IPS-18c (cell line): ENCODE data around the gene CST7.
A peak's percentile ranks its signal among the peaks of the same experiment; 100 is the strongest.

Source experiments
- H3K4me3 ChIP-seq: 2 replicates; pipeline ENCODE4 v1.7.0; 2013; ENCODE audit warnings: low read depth, mild to moderate bottlenecking, low read length, moderate library complexity; ENCODE audit not compliant: insufficient read depth
- H3K9me3 ChIP-seq: one replicate; pipeline ENCODE4 v1.6.1; 2013; ENCODE audit warnings: mild to moderate bottlenecking, low read length, moderate library complexity; ENCODE audit not compliant: control insufficient read depth, insufficient read depth

The CST7 gene

DNA sequence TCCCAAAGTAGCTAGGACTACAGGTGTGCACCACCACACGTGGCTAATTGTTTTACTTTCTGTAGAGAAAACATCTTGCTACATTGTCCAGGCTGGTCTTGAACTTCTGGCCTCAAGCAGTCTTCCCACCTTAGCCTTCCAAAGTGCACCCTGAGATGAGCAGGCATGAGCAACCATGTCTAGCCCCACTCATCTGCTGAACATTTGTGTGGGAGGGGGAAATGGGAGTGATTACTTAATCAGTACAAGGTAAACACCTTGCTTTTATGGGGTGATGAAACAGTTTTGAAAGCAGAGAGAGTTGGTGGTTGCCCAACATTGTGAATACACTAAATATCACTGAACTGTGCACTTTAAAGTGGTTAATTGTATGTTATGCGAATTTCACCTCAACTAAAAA, 38.2 kb downstream of the CST7 start:
- Histone ChIP-seq H3K4me3 (no peak overlapping the region), H3K9me3 (no peaks in the 10 kb centered on the region)

DNA sequence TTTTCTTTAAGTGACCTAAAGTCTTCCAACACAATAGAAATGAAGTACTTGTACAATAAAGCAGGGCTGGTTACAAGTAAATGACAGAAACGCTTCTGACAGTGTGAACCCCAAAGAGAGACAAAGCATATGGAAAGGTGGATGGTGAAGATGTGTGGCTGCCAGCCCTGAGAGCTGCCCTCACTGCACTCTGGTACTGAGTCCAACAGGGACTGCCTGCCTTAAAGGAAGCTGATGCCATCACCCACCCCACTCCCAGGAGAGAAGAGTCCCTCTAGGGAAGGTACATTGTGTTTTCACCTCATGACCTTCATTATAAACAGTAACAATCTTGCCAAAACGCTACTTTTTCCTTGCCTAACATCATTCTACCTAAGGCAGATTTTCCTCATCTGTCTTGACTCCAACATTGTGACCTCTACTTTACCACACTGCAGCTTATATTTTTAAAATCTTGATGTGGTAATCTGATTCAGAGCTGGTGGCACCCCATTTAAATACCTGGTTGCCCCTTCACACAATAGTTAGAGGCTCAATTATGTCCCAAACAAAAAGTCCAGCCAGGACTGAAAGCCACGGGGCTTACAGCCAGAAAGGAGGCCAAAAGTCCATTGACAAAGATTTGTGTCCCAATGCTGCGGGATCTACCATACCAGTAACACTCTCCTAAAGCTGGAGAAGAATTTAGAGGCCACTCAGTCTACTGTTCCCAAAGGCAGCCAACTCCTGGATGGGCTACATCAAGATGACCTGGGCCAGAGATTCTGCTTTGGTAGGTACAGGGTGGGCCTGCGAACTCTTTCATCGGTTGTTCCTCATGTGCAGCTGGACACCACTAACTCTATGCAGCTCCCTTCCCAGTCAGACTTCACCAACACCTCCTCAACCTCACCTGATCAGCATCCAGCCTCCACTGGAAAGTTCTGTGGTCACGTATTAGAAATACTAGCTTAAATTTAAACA, 39.1 kb downstream of the CST7 start:
- Histone ChIP-seq H3K9me3 (no peaks in the 10 kb centered on the region), H3K4me3 (no peak overlapping the region)

GRCh38 chr20:24989162-24989561, 40.1 kb downstream of the CST7 start:
- H3K4me3 ChIP-seq: no peak overlapping the region
- no peaks in the 10 kb centered on the region for H3K9me3 ChIP-seq

DNA sequence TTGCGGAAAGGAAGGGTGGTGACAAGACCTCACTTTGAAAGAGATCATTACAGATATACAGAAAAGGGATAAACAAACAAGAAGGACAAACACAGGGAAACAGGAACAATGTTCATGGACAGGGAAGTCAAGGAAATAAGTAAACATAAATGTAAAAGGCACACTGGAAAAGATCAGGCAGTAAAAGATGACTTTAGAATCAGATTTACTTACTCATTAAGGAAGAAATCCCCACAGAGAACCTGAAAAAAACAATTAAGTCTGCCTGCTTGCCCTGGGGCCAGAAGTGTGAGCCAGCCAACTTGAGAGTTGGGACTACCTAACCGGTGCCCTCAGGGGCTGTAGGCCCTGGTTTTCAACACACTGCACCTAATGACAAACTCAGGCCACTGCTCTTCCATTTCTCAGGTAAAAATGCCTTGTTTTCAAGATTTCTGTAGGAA, 41.8 kb downstream of the CST7 start:
- no peak overlapping the region; the same call in 1 of the 2 replicates for H3K4me3 ChIP-seq
- H3K9me3 ChIP-seq: no peaks in the 10 kb centered on the region

DNA sequence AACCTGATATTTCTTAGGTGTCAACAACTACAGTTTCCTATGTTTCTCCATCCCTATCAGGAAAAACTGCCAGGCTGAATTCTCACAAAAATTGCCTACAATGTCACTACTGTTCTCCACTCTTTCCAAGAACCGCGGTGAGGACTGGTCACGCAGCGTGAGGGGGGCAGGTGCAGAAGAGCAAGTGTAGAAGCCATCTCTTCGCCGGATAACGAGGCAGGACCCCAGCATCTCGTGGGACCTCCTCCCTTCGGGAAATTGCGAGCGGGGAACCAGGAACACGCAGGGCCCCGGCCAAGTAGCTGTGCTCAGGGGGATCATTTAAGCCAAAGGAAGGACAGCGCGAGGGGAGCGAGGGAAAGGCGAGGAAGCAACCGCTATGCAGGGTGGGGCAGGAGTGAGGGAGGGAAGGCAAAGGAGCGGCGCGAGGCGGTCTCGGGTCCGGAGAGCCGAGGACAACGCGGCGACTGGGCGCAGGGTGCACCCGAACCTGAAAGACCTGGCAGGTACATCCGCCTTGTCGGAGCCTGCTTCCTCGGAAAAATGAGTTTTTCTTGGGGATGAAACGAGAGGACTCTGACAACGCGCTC, 42.9 kb downstream of the CST7 start:
- peak overlapping the region; percentile 95 for H3K4me3 ChIP-seq
- no peaks in the 10 kb centered on the region for H3K9me3 ChIP-seq

DNA sequence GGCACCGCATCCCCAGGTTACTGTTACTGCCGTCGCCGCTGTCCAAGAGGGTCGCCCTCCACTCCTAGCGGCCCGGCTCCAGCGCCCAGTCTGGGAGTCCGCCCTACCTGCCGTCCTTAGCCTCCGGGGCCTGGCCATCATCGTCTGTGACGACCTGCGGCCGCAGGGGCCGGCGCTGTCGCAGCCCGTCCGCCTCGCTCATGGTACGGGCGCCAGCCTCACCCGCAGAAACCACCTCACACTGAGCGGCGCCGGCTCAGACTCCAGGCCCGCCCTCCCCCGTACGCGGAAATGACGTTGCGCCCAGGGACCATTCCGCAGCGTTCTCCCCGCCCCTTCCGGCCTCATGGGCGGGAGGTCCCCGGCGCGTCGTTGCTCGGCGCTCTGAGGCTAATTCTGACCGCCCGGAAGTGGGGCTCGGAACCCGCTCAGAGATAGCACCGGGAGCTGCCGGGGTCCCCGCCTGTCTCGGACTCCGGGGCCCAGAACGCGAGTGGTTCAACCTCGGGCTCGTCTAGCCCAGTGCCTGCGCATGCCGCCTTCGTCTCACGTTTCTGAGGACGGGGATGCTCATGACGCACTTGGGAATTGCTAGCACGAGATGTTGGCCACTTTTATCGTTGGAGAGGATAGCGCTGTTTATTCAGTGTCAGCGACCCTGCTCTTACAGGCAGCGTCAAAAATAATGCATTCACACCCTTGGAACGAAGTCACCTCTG, 43.6 kb downstream of the CST7 start, which contains the start of gene APMAP:
TSS of gene APMAP (minus strand) at position 265 of the 719 bp plus-strand sequence. CDS start at position 202, 63 bp downstream.
- Histone ChIP-seq H3K9me3 (no peaks in the 10 kb centered on the region), H3K4me3 (peak within 1 kb of the TSS; percentile 95)

- Histone ChIP-seq H3K9me3 (no peaks in the 10 kb centered on the region), H3K4me3 (peak overlapping the region; percentile 95; the same call in 1 of the 2 replicates)
Measured at GRCh38 chr20:24993337-24994185, 44.5 kb downstream of the CST7 start.

DNA sequence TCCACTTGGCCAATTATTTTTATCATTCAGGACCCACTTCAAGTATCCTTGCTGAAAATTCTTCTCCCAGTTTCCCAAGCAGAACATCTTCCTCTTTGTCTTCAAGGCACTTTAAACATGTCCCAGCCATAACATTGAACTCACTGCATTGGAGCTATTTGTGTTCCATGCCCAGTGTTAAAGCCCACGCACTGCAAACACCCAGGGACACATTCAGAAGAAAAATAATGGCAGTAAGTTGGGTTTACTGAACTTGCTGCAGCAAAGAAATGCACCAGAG, 45.1 kb downstream of the CST7 start:
- H3K4me3 ChIP-seq: no peak overlapping the region
- H3K9me3 ChIP-seq: no peaks in the 10 kb centered on the region

DNA sequence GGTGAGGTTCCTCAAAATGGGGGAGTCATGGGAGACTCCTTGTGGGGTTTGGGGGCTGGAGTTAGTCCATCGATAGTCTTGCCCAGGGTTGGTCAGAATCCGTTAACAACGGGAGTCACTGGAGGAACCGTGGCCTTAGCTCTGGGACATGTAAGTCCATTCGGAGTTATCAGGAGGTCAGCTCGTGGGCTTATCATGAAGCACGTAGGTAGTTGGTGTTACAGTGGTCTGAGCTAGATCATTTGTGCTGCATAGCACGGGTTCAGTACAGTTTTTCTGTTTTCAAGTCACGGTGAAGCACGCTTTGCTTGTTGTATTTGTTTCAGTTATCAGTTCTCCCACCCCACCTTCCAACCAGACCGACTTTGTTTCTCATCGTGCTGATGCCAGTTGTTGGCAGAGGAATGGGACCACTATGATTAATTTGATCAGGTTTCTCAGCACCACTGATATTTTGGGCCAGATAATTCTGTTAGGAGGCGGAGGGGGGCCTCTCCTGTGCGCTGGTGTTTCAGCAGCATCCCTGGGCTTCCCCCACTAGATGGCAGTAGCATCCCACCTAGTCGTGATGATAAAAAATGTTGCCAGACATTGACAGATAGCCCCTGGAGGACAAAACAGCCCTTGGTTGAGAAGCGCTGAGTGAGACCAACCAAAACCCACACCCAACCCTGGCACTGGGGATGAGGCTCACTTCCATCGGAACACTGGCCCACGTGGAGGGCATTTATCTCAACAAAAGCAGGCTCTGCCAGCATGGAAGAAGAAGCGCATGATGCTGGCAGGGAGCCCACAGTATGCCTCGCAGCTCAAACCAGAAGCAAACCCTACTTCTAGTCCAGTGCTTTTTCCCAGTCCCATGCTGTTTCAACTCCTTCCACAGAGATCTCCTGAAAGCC, 45.6 kb downstream of the CST7 start:
- no peak overlapping the region for H3K4me3 ChIP-seq
- H3K9me3 ChIP-seq: no peaks in the 10 kb centered on the region

- Histone ChIP-seq H3K4me3 (no peak overlapping the region), H3K9me3 (no peaks in the 10 kb centered on the region)
Measured at GRCh38 chr20:24995741-24996448, 46.8 kb downstream of the CST7 start.

GRCh38 chr20:24996449-24997377, 47.6 kb downstream of the CST7 start:
- H3K9me3 ChIP-seq: no peaks in the 10 kb centered on the region
- H3K4me3 ChIP-seq: no peak overlapping the region; the same call in 1 of the 2 replicates

DNA sequence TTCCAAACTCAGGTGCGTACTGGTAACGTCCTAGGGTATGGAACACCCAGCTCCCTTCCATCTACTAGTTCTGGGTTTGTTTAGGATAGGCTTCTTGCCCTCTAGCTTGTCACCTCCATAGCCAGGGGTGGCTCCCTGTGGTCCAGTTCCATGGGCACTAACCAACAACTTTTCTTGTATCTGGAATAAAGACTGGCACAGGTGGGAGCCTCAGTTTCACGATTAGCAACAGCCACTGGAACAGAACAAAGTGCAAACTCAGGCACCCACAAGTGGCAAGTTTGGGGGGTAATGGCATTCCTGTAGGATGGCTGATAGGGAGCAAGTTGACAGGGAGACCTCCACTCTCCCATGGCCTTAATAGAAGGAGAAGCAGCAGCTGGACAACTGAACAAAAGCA, 49.1 kb downstream of the CST7 start:
- Histone ChIP-seq H3K4me3 (no peak overlapping the region), H3K9me3 (no peaks in the 10 kb centered on the region)

DNA sequence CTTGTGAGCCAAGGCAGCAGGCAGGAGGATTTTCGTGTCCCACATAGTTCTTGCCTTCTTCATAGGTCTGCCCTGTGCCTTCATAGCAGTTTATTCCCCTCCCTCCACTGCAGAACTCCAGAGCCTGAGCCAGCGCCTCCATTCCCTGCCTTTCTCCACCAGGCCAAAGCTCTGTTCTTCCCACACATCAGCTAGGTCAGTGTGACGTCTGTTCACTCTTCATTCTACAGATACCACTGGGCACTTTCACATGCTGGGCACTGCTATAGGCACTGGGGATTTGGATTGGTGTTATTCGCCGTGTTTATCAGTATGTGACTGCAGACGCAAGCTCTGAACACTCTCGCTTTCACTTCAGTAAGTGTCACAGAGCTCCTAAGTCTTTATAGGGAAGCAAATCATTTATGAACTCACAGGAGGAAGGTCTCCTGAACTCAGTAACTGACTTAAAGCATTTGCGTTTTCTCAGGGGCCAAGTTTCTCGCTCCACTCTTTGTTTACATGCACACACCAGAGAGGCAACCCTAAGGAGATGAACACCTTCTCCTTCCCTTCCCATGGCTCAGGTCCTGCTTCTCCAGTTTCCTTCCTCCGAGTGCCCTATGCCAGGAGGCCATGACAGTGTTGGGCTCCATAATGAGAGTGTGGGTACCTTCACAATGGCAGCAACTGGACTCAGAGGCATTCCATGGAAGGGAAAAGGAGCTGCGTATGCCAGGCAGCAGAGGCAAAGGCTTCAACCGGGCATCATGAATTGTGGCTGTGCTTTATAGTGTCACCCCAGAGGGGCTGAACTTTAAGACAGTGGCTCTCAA, 49.8 kb downstream of the CST7 start:
- H3K9me3 ChIP-seq: no peaks in the 10 kb centered on the region
- no peak overlapping the region for H3K4me3 ChIP-seq

GRCh38 chr20:24999568-24999967, 50.5 kb downstream of the CST7 start:
- no peaks in the 10 kb centered on the region for H3K9me3 ChIP-seq
- H3K4me3 ChIP-seq: no peak overlapping the region
